ENCODE results near the gene UBAC2. TPM values are rescaled to one million over a fixed set of nuclear protein-coding genes. Genes with fewer than 3 reads are reported as not detected.

The UBAC2 gene
- total RNA-seq, 2 experiments from 2014 or later: 26.8 to 28.5 TPM

- no peaks in the 10 kb centered on the region for H3K9me3 ChIP-seq (ENCODE audit: low read length)
- no peak overlapping the region for H3K4me3 ChIP-seq (ENCODE audit: low read depth, low read length, poor library complexity, severe bottlenecking)
- peak overlapping the region; percentile 55 for H3K27ac ChIP-seq (ENCODE audit: low read depth, low read length, poor library complexity, severe bottlenecking)
- peaks cover 27% of the 10 kb centered on the region for H3K4me1 ChIP-seq (ENCODE audit: insufficient read depth, low read length, poor library complexity, severe bottlenecking)
- peaks cover 9% of the 10 kb centered on the region for H3K36me3 ChIP-seq (ENCODE audit: insufficient read depth, low read length)
- TSS peak; percentile 12 for BruUV-seq (replicated peaks)
- POLR2A ChIA-PET: interaction anchor here (0.7 kb wide), 2 partner anchors 38 to 66 kb away, joined by 3 to 9 read pairs; no protein-coding TSS in a partner anchor
- intact Hi-C loops (cut with micrococcal nuclease; ENCODE audit: unreplicated experiment): loop anchor here (5.0 kb wide), 3 partner anchors 55 to 145 kb away; no protein-coding TSS in a partner anchor
- H3K79me2 ChIP-seq (ENCODE audit: insufficient read depth, low read depth, low read length): peaks cover 4% of the 10 kb centered on the region; the same call in 1 of the 2 replicates
- H3K9me2 ChIP-seq (ENCODE audit: insufficient read depth, low read length): no peaks in the 10 kb centered on the region
- peak; percentile 44 for DNase-seq (ENCODE audit: low spot score)
- CTCF ChIA-PET (ENCODE audit: unreplicated experiment): interaction anchor here (0.5 kb wide), 1 partner anchor 709 kb away, joined by 4 read pairs; no protein-coding TSS in a partner anchor
- H3K4me2 ChIP-seq (ENCODE audit: low read length): peak overlapping the region; percentile 67
- peaks cover 14% of the 10 kb centered on the region; the same call in 1 of the 2 replicates for H4K20me1 ChIP-seq (ENCODE audit: insufficient read depth, low read length)
- H2AFZ ChIP-seq (ENCODE audit: low read length): no peak overlapping the region
- TF ChIP-seq EZH2phosphoT487 (IDR thresholded peaks at IDR 0.05; ENCODE audit: borderline replicate concordance, low read depth, low read length): no peak
- TF ChIP-seq, protein P1, sequence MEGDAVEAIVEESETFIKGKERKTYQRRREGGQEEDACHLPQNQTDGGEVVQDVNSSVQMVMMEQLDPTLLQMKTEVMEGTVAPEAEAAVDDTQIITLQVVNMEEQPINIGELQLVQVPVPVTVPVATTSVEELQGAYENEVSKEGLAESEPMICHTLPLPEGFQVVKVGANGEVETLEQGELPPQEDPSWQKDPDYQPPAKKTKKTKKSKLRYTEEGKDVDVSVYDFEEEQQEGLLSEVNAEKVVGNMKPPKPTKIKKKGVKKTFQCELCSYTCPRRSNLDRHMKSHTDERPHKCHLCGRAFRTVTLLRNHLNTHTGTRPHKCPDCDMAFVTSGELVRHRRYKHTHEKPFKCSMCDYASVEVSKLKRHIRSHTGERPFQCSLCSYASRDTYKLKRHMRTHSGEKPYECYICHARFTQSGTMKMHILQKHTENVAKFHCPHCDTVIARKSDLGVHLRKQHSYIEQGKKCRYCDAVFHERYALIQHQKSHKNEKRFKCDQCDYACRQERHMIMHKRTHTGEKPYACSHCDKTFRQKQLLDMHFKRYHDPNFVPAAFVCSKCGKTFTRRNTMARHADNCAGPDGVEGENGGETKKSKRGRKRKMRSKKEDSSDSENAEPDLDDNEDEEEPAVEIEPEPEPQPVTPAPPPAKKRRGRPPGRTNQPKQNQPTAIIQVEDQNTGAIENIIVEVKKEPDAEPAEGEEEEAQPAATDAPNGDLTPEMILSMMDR (conservative IDR thresholded peaks at IDR 0.05; ENCODE audit: low read length): no peak
These were observed 81.9 kb downstream of the UBAC2 start for GRCh38 chr13:99282264-99283231.

DNA sequence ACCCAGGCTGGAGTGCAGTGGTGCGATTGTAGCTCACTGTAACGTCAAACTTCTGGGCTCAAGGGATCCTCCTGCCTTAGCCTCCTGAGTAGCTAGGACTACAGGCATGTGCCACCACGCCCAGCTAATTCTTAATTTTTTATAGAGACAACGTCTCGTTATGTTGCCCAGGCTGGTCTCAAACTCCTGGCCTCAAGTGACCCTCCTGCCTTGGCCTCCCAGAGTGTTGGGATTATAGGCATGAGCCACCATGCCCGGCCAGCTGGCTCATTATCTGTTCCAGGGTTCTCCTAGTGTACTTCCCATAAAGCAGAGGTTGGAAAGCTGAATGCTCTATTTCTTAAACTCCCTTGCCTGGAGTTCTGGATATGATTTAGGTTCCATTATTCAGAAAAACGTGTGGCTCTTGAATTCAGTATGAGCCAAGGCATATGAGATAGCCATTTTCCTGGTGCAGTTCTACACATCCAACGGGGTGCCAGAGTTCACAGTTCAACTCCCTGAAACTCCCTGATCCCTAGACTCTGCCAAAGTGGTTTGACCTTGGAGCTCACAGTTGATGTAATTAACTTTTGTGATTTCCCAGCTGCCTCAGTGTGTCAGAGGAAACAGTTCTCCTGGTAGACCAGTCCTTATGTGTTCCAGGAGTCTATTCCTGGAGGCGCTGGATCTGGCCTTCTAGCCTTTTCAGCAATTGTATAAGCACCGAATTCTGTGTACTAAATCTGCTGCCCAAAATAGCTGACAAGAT, 85.0 kb downstream of the UBAC2 start:
- Histone ChIP-seq H3K4me1 (ENCODE audit: insufficient read depth, low read length, poor library complexity, severe bottlenecking) (peaks cover 27% of the 10 kb centered on the region), H2AFZ (ENCODE audit: low read length) (no peak overlapping the region), H3K4me2 (ENCODE audit: low read length) (no peak overlapping the region), H3K9me3 (ENCODE audit: low read length) (no peaks in the 10 kb centered on the region), H3K27ac (ENCODE audit: low read depth, low read length, poor library complexity, severe bottlenecking) (no peak overlapping the region), H3K79me2 (ENCODE audit: insufficient read depth, low read depth, low read length) (peaks cover 4% of the 10 kb centered on the region; the same call in 1 of the 2 replicates), H4K20me1 (ENCODE audit: insufficient read depth, low read length) (peaks cover 9% of the 10 kb centered on the region), H3K36me3 (ENCODE audit: insufficient read depth, low read length) (no peaks in the 10 kb centered on the region), H3K4me3 (ENCODE audit: low read depth, low read length, poor library complexity, severe bottlenecking) (no peak overlapping the region), H3K9me2 (ENCODE audit: insufficient read depth, low read length) (no peaks in the 10 kb centered on the region)
- no TSS peak for BruUV-seq (replicated peaks)
- TF ChIP-seq, protein P1 (conservative IDR thresholded peaks at IDR 0.05; ENCODE audit: low read length): no peak
- no peak for TF ChIP-seq EZH2phosphoT487 (IDR thresholded peaks at IDR 0.05; ENCODE audit: borderline replicate concordance, low read depth, low read length)
- intact Hi-C loops (cut with micrococcal nuclease; ENCODE audit: unreplicated experiment): no loop called here
- ChIA-PET POLR2A (interaction anchor here (0.7 to 0.9 kb wide), 2 partner anchors 31 to 150 kb away, joined by 3 read pairs; no protein-coding TSS in a partner anchor), CTCF (ENCODE audit: unreplicated experiment) (no interaction called here)
- DNase-seq (ENCODE audit: low spot score): no peak

Data from OCI-LY7 (cell line).